SH-SY5Y (cell line): Measurements from ENCODE around the gene LAMP1.

Source experiments
- GATA2 ChIP-seq: IDR thresholded peaks from 2 replicates; pipeline ENCODE4 v1.6.1; 2011; ENCODE audit warnings: mild to moderate bottlenecking, low read depth, low read length
- GATA3 ChIP-seq: IDR thresholded peaks from 2 replicates; pipeline ENCODE4 v1.6.1; 2011; ENCODE audit warnings: low read depth, mild to moderate bottlenecking, low read length, moderate library complexity

DNA sequence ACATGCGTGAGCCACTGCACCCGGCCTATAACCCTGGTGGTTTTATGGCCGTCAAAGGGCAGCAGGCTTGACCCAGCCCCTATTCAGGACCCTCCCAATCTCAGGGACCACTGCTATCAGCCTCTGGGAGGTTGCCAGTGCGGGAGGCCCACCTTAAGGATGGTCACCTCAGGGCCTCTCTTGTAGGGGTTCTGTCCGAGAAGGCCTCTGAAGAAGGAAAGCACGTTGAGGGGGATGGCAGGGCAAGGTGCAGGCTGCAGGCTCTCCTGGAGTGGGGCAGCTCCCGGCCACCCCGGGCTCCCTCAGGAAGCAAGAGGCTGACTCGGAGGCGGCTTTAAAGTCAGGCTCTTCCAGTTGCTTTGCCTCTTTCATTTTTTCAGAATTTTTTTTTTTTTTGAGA lies 72.8 kb downstream of the LAMP1 start:
- TF ChIP-seq GATA2, result no peak
- no peak for TF ChIP-seq GATA3
